Neural cell (in vitro differentiated cells): ENCODE data around the gene TADA3.

ENCODE experiments used
- EZH2 ChIP-seq: fragments of 200-600, 300-800 bp; shearing (Covaris generic), sonication (generic); IDR thresholded peaks from 2 replicates; pipeline ENCODE4 v1.6.1; 2014; ENCODE audit warnings: antibody characterized with exemption, low read length, borderline replicate concordance, mild to moderate bottlenecking; ENCODE audit not compliant: insufficient read depth, poor library complexity, severe bottlenecking
- MXI1 ChIP-seq: fragments of 450-650 bp; conservative IDR thresholded peaks from 2 replicates; pipeline ENCODE4 v1.6.1; 2014; ENCODE audit warnings: antibody characterized with exemption, mild to moderate bottlenecking; ENCODE audit not compliant: poor library complexity, severe bottlenecking
- POLR2AphosphoS5 ChIP-seq: IDR thresholded peaks from 2 replicates; pipeline ENCODE4 v1.6.1; 2012
- TF ChIP-seq, protein P1 (sequence below): fragments of 450-650 bp; IDR thresholded peaks from 2 replicates; pipeline ENCODE4 v1.5.1; 2014; ENCODE audit warnings: antibody characterized with exemption, mild to moderate bottlenecking, moderate library complexity; ENCODE audit not compliant: poor library complexity, severe bottlenecking

DNA sequence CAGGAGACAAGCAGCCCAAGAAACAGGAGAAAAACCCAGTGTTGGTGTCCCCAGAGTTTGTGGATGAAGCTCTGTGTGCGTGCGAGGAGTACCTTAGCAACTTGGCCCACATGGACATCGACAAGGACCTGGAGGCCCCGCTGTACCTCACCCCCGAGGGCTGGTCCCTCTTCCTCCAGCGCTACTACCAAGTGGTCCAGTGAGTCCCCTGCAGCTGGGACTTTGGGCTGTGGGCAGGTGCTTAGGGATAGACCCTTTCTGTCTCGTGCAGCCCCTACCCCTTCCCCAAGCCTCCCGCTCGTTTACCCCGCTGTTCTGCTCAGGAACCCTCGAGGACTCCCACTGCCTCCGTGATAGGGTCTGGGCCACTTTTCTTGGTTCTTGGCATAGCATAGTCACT, 28.3 kb upstream of the TADA3 start:
- TF ChIP-seq, protein P1, sequence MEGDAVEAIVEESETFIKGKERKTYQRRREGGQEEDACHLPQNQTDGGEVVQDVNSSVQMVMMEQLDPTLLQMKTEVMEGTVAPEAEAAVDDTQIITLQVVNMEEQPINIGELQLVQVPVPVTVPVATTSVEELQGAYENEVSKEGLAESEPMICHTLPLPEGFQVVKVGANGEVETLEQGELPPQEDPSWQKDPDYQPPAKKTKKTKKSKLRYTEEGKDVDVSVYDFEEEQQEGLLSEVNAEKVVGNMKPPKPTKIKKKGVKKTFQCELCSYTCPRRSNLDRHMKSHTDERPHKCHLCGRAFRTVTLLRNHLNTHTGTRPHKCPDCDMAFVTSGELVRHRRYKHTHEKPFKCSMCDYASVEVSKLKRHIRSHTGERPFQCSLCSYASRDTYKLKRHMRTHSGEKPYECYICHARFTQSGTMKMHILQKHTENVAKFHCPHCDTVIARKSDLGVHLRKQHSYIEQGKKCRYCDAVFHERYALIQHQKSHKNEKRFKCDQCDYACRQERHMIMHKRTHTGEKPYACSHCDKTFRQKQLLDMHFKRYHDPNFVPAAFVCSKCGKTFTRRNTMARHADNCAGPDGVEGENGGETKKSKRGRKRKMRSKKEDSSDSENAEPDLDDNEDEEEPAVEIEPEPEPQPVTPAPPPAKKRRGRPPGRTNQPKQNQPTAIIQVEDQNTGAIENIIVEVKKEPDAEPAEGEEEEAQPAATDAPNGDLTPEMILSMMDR = no peak
- no peak for TF ChIP-seq MXI1
- no peak for TF ChIP-seq POLR2AphosphoS5
- no peak for TF ChIP-seq EZH2
